Thyroid gland (tissue), 4 donors: ENCODE results near the gene SPTBN4.

Source experiments
- POLR2A ChIP-seq, 2 donors: fragments of 450-650 bp; IDR thresholded peaks; one replicate each; pipeline ENCODE4 v1.6.1; 2017; ENCODE audit warnings: antibody characterized with exemption in 2 of 2, mild to moderate bottlenecking in 2 of 2, moderate library complexity in 1 of 2
- TF ChIP-seq, protein P1 (sequence below), 6 experiments: fragments of 200-600 bp in 3 of 6; fragments of 450-650 bp in 3 of 6; sonication (generic) in 3 of 6; IDR thresholded peaks; one replicate each; pipeline ENCODE4 v1.5.1; 2016 to 2019; ENCODE audit warnings: antibody characterized with exemption in 6 of 6, mild to moderate bottlenecking in 2 of 6, inconsistent platforms in 1 of 6, moderate library complexity in 1 of 6

DNA sequence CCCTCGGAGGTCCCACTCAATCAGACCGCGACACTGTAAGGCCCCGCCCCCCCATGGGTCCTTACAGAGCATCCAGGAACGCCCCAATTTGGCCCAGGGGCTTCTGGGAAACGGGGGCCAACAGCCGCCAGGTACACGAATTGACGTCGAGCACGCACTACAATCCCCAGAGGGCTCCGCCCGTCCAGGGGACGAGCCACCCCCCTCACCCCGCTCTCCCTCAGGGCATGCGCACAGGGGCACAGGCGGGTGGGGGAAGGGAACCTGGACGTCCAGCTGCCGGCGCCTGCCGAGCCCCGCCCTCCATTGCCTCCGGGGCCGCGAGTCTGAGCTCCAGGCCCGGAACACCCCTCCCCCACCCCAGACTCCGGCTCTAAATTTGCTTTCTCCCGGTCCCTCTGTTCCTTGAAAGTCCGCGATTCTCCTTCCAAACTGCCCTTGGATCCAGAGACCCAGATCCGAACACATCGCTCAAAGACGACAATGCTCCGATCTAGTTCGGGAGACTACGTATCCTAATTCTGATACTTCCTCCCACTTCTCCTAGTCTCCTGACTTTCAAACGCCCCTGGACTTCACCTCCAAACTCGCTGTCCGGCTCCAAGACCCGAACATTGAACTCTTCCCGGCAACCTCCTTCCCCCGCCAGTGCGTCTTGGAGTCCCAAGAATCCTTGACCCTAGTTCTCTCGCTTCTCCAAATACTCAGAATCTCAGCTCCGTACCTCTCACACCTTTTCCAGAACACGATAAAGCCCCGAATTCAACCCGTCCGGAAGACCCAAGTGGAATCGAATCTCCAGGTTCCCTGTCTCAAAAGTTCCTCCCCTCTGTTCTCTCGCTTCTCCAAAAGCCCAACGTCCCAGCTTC, 23.4 kb upstream of the SPTBN4 start:
- TF ChIP-seq, protein P1, sequence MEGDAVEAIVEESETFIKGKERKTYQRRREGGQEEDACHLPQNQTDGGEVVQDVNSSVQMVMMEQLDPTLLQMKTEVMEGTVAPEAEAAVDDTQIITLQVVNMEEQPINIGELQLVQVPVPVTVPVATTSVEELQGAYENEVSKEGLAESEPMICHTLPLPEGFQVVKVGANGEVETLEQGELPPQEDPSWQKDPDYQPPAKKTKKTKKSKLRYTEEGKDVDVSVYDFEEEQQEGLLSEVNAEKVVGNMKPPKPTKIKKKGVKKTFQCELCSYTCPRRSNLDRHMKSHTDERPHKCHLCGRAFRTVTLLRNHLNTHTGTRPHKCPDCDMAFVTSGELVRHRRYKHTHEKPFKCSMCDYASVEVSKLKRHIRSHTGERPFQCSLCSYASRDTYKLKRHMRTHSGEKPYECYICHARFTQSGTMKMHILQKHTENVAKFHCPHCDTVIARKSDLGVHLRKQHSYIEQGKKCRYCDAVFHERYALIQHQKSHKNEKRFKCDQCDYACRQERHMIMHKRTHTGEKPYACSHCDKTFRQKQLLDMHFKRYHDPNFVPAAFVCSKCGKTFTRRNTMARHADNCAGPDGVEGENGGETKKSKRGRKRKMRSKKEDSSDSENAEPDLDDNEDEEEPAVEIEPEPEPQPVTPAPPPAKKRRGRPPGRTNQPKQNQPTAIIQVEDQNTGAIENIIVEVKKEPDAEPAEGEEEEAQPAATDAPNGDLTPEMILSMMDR (IDR thresholded peaks at IDR 0.05) = no peak
- TF ChIP-seq POLR2A (IDR thresholded peaks at IDR 0.05) = peak in 1 of 2 donors; percentile 84
